GM18508 (cell line): Measurements from ENCODE around the gene ESPNL.
A peak's percentile ranks its signal among the peaks of the same experiment; 100 is the strongest.

Experiments used
- ATAC-seq: cut with Tn5 transposase; IDR thresholded peaks from one replicate; pipeline ENCODE4 v1.9.1; 2021; ENCODE audit warnings: moderate number of reproducible peaks; ENCODE audit not compliant: insufficient read depth, unreplicated experiment

The ESPNL gene

GRCh38 chr2:238097988-238098871, 1.9 kb upstream of the ESPNL start:
- no peak for ATAC-seq

- ATAC-seq, result no peak
Measured at GRCh38 chr2:238098901-238099713, 1.0 kb upstream of the ESPNL start.

- ATAC-seq, result no peak
Measured at GRCh38 chr2:238099714-238100048, 459 bp upstream of the ESPNL start.

- ATAC-seq, result no peak
Measured at GRCh38 chr2:238100821-238101771, 956 bp downstream of the ESPNL start.

GRCh38 chr2:238101891-238102841, 2.0 kb downstream of the ESPNL start:
- ATAC-seq, result no peak

- ATAC-seq, result no peak
Measured at GRCh38 chr2:238102865-238103264, 2.7 kb downstream of the ESPNL start.

- no peak for ATAC-seq
Measured at GRCh38 chr2:238103465-238104225, 3.5 kb downstream of the ESPNL start.

- ATAC-seq, result no peak
Measured at GRCh38 chr2:238104226-238104690, 4.1 kb downstream of the ESPNL start.

- no peak for ATAC-seq
Measured at GRCh38 chr2:238104691-238105371, 4.7 kb downstream of the ESPNL start.

GRCh38 chr2:238105506-238106338, 5.6 kb downstream of the ESPNL start:
- no peak for ATAC-seq

- ATAC-seq, result no peak
Measured at GRCh38 chr2:238106339-238106697, 6.2 kb downstream of the ESPNL start.

GRCh38 chr2:238106698-238107524, 6.8 kb downstream of the ESPNL start:
- ATAC-seq, result no peak

- ATAC-seq, result peak; percentile 53
Measured at GRCh38 chr2:238107525-238108422, 7.6 kb downstream of the ESPNL start.

GRCh38 chr2:238108423-238109183, 8.5 kb downstream of the ESPNL start:
- ATAC-seq, result no peak

GRCh38 chr2:238113611-238114010, 13.5 kb downstream of the ESPNL start:
- no peak for ATAC-seq
